NT2/D1 (cell line): Measurements from ENCODE around the gene CACNA1C.

Experiments used
- YY1 ChIP-seq: IDR thresholded peaks from 2 replicates; pipeline ENCODE4 v1.6.1; 2011; ENCODE audit not compliant: insufficient read length, insufficient read depth
- ZNF274 ChIP-seq: IDR thresholded peaks from 2 replicates; pipeline ENCODE4 v1.6.1; 2011; ENCODE audit warnings: mild to moderate bottlenecking, low read depth, low read length

- TF ChIP-seq ZNF274 (no peak), YY1 (no peak)
Observed at GRCh38 chr12:2243275-2243674, 190.5 kb downstream of the CACNA1C start.
